NCI-H128 (cell line): Measurements from ENCODE around the gene DNMT3B.

Experiments used
- DNase-seq: peaks from one replicate; lab custom pipeline; 2025; ENCODE audit not compliant: unreplicated experiment; lab: John Stamatoyannopoulos, UW

The DNMT3B gene

DNA sequence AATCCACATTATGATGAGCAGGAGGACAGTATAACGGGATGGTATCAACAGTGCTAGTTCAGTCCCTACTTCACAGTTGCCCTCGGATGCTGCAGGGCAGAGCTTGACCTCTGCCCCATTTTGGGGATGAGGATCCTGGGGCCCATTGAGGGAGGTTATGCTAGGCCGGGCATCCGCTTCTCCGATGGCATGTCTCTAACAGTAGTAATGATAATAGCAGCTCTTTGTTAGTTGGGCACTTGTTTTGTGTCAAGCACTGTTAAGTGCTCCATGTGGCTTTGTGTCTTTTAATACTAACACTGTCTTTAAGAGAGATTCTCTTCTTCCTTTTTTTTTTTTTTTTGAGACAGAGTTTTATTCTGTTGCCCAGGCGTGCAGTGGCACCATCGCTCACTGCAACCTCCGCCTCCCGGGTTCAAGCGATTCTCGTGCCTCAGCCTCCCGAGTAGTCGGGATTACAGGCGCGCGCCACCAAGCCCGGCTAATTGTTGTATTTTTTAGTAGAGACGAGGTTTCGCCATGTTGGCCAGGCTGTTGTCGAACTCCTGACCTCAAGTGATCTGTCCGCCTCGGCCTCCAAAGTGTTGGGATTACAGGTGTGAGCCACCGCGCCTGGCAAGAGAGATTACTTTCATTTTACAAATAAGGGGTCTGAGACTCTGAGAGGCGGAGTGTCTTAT, 58.7 kb downstream of the DNMT3B start:
- DNase-seq = no peak

DNA sequence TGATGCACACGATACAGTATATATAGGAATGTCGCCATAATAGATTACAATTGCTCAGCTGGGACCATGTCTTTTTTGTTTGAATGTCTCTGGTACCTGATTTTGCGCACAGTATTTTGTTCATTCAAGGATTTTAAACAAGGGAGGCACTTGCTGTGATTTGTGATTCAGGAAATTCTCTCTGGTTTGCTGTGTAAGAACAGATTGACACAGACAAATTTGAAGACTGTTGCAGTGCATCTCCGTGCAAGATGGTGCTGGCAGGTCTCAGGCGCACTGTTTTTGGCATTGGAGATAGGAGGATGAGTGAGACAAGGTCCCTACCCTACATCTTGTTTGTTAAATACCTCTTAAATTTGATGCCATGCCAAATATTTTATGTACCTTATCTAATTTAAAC, 60.0 kb downstream of the DNMT3B start:
- no peak for DNase-seq

DNA sequence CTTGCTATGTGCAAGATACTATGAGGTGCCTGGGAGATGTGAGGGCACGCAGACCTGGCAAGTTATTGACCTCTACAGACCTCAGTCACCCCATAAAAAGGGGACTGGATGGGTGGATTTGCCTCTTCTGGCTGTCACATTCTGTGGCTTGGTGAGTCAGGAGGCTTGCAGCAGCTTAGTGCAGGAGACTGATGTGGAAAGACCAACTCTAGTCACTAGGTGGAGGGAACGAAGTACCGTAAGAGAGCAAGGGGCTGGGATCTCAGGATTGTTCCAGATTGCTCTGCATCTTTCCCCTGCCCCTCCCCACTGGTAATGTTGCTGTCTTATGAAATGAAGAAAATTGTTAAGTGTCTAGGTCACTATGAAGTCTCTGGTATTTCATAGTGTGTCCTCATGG, 60.9 kb downstream of the DNMT3B start:
- no peak for DNase-seq

DNA sequence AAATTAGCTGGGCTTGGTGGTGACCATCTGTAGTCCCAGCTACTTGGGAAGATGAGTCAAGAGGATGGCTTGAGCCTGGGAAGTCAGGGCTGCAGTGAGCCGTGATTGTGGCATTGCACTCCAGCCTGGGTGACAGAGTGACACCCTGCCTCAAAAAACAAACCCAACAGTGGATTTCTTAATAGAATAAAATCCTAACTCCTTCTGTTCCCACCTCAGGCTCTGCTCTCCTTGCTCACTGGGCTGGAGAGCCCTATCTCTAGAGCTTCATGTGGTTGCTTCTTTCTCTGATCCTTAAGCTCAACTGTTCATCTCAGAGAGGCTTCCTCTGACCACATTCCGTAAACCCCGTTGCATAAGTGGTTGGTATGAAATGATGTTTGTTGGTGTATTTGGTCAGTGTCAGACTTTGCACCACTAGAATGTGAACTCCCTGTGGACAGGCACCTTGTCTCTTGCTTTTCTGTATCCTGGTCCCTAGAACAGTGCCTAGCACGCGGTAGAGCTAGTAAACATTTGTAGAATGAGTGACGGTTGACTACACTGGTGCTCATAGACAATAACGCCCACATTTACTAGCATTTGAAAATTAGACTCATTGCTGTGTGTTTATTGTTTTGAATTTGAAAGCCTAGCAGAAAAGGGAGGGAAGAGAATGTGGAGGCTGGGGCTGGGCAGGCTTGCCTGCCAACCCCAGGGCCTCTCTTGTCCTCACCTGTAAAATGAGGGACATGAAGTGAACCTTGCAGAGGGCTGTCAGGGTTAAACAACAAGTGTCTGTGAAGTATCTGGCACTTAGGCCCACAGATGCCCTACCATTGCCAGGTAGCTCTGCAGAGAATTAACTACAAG, 61.8 kb downstream of the DNMT3B start:
- DNase-seq = no peak

DNA sequence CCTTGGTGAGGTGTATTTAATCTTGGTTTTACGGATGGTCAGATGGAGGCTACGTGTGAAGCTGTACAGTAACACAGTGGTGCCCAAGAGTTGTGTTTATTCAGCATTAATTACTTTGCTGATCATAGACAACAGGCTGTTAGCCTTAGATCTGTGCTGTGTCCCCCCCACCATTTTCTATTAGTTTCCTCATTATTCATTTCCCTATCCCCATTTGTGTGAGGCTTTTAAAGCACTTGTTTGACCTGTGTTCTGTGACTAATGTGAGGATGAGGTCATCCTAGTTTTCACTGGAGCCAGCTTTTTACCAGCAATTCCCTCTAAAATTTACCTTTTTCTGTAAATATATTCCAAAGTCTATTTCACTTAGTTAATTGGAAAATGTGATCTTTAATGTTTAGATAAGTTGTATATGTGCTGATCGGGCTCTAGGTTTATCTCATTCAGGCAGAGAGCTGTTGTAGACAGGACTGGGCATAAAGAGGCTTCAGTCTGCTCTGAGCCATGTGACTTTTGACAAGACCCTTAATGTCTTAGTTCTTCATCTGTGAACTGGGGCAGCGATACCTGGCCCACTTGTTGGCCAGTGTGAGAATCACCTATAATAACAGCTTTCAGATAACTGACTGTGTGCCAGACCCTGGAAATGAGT, 66.0 kb downstream of the DNMT3B start:
- no peak for DNase-seq

DNA sequence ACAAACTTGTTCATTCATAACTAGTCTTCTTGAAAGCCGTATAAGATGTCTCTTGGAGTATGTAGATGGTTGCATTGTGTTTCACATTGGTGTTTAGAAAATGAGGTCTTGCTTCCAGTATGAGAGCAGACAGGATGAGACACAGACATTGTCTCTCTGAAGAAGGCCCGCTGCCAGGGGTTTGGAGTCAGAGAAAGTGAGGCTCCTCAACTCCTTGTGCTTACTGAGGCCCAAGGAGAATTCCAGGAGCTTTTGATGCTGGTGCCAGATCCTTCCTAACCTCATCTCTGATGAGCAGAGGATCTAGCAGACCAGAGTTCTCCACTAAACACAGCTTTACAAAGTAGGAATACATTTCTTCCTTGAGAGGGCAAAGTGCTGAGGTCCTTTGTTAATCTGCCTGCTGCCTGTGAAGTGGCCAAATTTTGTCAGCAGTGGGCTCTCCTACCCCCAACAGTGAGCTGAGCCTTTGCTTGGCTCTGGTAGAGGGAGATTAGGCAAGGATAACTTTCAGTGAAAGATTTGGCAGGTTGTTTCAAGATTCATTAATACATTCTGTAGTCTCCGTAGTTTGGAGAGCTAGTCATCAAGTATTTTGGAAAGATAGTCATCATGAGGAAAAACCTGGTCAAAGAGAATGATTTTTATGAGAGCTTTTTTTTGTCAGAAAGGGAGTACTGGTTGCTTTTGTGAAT, 67.3 kb downstream of the DNMT3B start:
- no peak for DNase-seq

DNA sequence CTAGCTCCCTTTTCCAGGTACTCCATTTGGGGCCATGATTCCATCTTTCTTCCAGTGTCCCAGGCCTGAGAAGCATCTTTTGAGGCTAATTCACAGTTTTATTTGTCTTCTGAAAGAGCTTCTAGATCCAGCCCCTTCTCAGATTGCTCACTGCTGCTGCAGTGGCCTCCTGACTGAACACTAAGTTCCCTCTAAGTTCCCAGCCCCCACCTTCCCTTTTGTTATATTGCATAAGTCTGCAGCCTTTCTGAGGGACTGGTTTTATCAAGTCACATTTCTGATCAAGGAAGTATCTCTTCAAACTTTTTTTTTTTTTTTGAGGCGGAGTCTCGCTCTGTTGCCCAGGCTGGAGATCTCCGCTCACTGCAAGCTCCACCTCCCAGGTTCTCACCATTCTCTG, 68.3 kb downstream of the DNMT3B start:
- no peak for DNase-seq

DNA sequence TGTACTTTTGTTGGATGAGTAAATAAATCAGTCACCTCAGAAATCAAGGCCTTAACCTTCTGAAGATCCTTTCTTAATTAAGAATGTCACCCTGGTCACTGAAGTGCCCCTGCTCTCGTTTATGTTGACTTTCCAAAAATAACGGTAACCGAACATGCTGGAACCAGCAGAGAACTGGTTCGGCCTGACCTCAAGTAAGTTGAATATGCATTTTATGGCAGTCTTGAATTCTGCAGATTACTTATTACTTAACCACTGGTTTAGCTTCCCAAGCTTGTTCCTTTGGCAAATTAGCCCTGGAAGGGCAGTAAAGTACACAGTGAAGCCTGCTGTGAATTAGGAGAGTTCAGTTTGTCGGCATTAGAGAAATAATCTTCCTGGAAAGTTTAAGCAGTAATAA, 69.8 kb downstream of the DNMT3B start:
- no peak for DNase-seq

DNA sequence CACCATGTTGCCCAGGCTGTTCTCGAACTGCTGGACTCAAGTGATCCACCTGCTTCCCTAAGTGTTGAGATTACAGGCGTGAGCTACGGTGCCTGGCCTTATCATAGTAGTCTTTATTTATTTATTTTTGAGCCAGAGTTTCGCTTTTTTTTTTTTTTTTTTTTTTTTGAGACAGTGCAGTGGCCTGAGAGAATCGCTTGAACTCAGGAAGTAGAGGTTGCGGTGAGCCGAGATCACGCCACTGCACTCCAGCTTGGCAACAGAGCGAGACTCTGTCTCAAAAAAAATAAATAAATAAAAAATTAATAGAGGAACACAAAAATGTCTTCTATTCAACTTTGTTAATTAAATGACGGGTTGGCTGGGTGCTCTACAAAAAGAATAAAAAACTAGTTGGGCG, 70.5 kb downstream of the DNMT3B start:
- DNase-seq = no peak

DNA sequence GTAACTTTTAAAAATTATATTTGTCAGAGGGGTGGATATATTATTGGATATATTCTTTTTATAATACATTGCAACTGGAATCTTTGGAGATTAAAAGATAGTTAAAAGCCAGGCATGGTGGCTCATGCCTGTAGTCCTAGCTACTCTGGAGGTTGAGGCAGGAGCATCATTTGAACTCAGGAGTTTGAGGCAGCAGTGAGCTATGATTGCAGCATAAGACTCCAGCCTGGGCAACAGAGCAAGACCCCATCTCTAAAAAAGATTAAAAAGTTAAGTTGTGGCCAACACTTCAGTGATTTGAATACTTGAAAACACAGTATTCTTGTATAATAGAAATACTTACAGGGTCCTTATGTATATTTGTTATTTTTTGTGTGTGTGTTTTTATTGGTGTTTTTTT, 72.8 kb downstream of the DNMT3B start:
- DNase-seq = no peak

DNA sequence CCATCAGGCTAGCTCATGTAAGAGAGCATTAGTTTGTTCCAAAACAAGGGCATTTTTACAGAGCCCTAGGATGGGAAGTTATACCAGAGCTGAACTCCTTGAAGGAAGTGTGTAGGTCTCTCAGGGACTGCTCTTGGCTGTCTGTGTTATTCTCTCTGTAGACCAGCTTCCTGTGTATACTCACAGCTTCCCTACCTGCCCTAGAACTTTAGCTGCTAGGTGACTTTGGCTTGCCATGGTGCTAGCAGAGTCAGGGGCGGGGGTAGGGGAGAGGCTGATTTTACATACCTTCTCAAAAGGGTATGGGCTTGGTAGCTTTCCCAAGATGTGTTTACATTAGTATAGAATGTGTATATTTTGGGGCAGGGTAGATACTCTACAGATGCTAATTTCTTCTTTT, 75.0 kb downstream of the DNMT3B start:
- no peak for DNase-seq

DNA sequence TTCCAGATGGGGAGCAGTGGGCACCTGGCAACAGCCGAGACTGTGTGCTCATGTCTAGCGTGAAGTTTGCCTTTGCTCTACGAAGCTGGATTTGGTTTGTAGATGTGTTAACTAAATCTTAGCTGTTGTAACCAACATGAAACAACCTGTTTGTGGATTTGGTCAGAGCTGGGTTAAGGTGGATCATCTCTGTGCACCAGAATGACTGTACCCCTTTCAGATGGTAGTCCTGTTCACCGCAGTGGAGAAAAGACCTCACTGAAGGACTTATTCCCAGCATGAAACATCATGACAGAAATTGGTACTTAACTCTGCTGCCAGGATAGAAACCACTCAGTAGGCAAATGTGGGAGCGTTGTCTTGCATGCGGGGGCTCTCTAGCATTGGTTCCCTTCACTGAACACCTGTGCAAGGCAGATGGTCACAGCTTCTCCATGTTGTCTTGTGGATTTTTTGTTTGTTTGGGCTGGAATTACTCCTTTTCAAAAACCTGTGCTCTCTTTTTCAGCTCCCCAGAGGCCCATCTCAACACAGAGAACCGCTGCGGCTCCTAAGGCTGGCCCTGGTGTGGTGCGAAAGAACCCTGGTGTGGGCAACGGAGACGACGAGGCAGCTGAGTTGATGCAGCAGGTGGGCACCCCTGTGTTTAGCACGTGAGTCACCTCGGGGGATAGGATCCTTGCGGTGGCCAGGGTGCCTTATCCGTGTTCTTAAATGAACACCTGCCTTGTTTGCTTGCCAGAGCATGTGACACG, 77.2 kb downstream of the DNMT3B start:
- DNase-seq = peak; percentile 57

DNA sequence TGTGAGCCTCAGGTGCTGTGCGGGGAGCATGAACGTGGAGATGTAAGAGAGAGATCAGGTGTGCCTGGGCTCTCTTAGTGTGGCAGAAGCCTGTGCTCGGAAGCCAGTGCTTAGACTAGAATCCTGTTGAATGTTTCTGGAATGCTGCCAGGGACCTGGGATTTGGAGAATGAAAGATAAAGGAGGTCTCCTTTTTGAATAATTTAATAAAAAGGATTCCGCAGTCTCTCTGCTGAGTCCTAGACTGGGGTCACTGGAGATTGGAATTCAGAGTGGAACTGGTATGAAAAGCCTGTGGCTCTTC, 77.7 kb downstream of the DNMT3B start:
- DNase-seq = no peak

DNA sequence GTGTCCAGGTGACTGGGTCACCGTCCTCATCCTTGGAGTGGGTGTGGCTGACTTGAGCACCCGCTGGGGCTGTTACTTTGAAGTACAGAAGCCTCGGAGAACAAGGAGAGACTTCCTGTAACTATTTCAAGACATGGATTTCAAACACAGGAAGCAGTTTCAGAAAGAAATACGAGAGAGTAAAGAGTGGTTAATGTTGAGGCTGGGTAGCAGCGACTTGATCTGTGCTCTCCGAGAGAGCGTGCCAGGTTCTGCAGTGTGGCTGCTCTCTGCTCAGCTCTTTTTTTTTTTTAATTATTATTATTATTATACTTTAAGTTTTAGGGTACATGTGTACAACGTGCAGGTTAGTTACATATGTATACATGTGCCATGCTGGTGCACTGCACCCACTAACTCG, 79.0 kb downstream of the DNMT3B start:
- no peak for DNase-seq

DNA sequence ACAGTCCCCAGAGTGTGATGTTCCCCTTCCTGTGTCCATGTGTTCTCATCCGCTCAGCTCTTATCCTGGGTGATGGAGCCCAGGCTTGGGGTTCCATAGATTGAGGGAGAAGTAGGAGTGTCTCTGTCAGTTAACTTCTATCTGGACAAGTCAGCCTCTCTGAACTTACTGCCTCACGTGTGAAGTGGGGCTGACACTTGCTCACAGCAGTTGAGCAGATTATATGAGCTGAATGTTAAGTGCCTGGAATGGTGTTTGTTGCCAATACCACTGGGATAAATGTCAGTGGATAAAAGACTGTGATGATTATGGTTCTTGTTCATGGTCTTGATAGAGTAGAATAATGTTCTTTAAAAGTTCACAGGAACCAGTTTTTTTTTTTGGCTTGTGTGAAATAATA, 79.4 kb downstream of the DNMT3B start:
- DNase-seq = no peak

DNA sequence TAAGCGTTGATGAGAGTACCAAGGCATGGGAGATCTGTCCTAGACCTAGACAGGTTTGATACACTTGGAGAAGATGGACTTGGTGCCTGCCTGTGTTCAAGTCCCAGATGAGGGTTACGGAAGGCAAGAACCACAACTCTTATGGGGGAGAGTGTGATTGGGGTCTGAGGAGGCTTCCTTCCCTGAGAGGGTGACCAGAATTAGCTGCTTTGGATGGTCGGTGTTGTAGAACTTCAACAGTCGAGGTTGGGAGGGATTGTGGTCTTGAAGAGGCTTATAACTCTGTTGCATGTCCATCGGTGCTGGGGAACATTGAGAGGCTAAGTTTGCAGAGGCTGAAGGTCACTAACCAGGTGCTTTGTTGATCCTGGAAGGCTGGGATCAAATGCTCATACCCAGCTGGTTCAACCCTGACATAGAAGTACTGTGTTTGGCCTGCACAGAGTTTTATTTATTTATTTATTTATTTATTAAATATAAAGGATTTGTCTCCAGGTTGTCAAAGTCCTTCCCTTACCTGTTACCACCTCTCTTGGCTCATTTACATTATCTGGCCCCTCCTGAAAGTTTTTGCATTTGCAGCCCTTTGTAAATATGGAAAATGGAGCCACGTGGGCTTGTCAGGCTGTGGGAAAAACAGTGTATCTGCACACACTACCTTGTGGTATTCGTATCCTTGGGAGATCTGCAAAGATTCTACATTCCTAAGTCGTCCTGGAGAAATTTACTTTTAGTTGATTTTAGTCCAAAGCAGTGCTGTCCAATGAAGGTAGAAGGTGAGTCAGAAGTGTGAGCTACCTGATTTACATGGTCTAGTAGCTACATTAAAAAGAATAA, 80.7 kb downstream of the DNMT3B start:
- DNase-seq = no peak

DNA sequence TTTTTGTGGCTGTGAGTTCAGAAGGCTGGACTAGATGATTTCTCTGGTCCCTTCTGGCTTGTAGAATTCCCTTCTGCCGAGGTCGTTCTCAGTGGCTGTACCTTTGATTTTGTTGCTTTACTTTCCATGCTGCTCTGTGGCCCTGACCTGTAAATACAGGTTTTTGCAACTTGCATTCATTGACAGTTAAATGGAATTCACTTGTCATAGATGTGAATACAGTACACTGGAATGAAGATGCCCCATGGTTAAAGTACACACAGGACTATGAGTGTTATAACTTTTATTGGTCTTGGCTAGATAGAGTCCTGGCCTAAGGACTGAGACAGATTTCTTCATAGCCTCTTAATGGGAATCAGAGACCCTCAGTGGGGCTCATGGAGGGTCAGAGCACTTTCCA, 83.6 kb downstream of the DNMT3B start:
- DNase-seq = no peak

DNA sequence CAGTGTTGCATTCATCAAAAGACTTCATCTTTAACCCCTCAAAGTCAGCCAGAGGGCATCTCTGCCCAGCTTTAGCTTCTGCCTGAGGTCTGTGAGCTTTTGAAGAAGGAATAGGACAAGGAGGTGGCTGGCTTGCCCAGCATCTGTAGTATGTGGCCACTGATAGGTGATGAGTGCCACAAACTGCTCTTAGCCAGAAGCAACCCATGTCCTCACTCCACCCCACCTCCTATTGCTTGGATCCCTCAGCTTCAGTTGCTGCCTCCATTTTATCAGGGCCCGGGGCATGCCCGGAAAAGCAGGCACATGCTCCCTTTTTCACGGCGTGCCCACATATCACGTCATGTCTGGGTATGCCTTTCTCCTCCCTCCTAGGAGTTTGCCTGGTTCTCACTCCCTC, 84.7 kb downstream of the DNMT3B start:
- DNase-seq = no peak

DNA sequence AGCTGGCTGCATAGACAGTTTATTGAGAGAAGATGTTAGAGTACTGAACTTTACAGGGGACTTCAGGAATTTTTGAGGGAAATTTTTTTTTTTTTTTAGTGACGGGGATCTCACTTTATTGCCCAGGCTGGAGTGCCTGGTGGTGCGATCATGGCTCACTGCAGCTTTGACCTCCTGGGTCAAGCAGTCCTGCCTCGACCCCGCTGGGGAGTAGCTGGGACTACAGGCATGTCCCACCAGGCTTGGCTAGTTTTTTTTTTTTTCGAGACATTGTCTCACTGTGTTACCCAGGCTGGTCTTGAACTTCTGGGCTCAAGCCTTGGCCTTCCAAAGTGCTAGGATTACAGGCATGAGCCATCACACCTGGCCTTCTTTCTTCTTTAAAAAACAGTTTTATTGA, 85.8 kb downstream of the DNMT3B start:
- DNase-seq = no peak

DNA sequence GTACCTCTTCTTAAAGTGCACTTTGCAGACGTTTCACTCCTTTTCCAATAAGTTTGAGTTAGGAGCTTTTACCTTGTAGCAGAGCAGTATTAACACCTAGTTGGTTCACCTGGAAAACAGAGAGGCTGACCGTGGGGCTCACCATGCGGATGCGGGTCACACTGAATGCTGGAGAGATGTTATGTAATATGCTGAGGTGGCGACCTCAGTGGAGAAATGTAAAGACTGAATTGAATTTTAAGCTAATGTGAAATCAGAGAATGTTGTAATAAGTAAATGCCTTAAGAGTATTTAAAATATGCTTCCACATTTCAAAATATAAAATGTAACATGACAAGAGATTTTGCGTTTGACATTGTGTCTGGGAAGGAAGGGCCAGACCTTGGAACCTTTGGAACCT, 86.7 kb downstream of the DNMT3B start:
- no peak for DNase-seq
